Caco-2 (cell line): ENCODE measurements around the gene MYO1E. TPM values are rescaled to one million over a fixed set of nuclear protein-coding genes. Genes with fewer than 3 reads are reported as not detected.
"Not testable (repeated sequence)": the region's sequence is repeated elsewhere in the genome, so short reads cannot be mapped to it uniquely, and the experiment has no call there.

Experiments used
- BruUV-seq: library from RNA; stranded (reverse); fragments of 400-500 nt; replicated peaks from 2 replicates; lab custom pipeline; 2021; lab: Mats Ljungman, UMichigan
- CTCF ChIA-PET: fragments of 300-600 bp; sonication (Branson Sonifier 250); formaldehyde crosslinking; loops from one replicate; lab custom pipeline; 2022; ENCODE audit warnings: antibody characterized with exemption; lab: Charles Lee
- POLR2A ChIA-PET: fragments of 300-600 bp; sonication (Branson Sonifier 250); formaldehyde crosslinking; loops from one replicate; lab custom pipeline; 2022; ENCODE audit warnings: antibody characterized with exemption; lab: Charles Lee
- DNase-seq, 2 experiments: peaks; one replicate each; pipeline versions ENCODE4 v3.0.0 to v3.0.0-alpha.2; 2020 to 2022
- H3K27me3 ChIP-seq: replicated peaks from 2 replicates; pipeline ENCODE4 v1.6.0; 2011; ENCODE audit warnings: low read length; ENCODE audit not compliant: control insufficient read depth, insufficient read depth
- H3K36me3 ChIP-seq: 2 replicates; pipeline ENCODE4 v1.5.1; 2011; ENCODE audit warnings: low read length; ENCODE audit not compliant: control insufficient read depth, insufficient read depth
- H3K4me1 ChIP-seq: fragments of 250-450 bp; sonication (Bioruptor Pico); 2 replicates; pipeline ENCODE4 v1.5.1; 2020; ENCODE audit warnings: mild to moderate bottlenecking
- H3K4me3 ChIP-seq: 2 replicates; pipeline ENCODE4 v1.5.1; 2011; ENCODE audit warnings: low read depth, mild to moderate bottlenecking, control low read depth, low read length
- H3K9me3 ChIP-seq: fragments of 250-450 bp; sonication (Bioruptor Pico); 2 replicates; pipeline ENCODE4 v1.5.1; 2020; ENCODE audit warnings: mild to moderate bottlenecking, moderate library complexity
- H3K27ac Mint-ChIP-seq: one replicate; pipeline ENCODE4 v1.8.0; 2022; ENCODE audit warnings: mixed read lengths; ENCODE audit not compliant: unreplicated experiment
- H3K27me3 Mint-ChIP-seq: one replicate; pipeline ENCODE4 v1.8.0; 2022; ENCODE audit warnings: mixed read lengths; ENCODE audit not compliant: insufficient read depth, unreplicated experiment
- H3K36me3 Mint-ChIP-seq: one replicate; pipeline ENCODE4 v1.8.0; 2022; ENCODE audit warnings: mild to moderate bottlenecking, mixed read lengths; ENCODE audit not compliant: insufficient read depth, unreplicated experiment
- H3K4me1 Mint-ChIP-seq: one replicate; pipeline ENCODE4 v1.8.0; 2022; ENCODE audit warnings: low read depth, mixed read lengths; ENCODE audit not compliant: unreplicated experiment
- H3K4me3 Mint-ChIP-seq: one replicate; pipeline ENCODE4 v1.8.0; 2022; ENCODE audit warnings: mild to moderate bottlenecking, moderate library complexity, mixed read lengths; ENCODE audit not compliant: unreplicated experiment
- H3K9me3 Mint-ChIP-seq: one replicate; pipeline ENCODE4 v1.8.0; 2022; ENCODE audit warnings: mixed read lengths; ENCODE audit not compliant: unreplicated experiment
- intact Hi-C: fragments of 100-400 bp; cut with micrococcal nuclease; formaldehyde crosslinking; loops from one replicate; pipeline ENCODE4 v1.10.0; 2022; ENCODE audit not compliant: unreplicated experiment
- total RNA-seq: library from RNA; stranded (reverse); gene quantifications from 2 replicates; pipeline ENCODE4 v1.2.3, GENCODE V29; 2022
- TF ChIP-seq, protein P1 (sequence below), 2 experiments: fragments of 200-600 bp in 1 of 2; IDR thresholded peaks; 1 replicate in 1 of 2; 2 replicates in 1 of 2; pipeline versions ENCODE4 v1.5.1 to v1.8.0; 2011 to 2022; ENCODE audit warnings: antibody characterized with exemption in 1 of 2, control low read depth in 1 of 2, inconsistent platforms in 1 of 2, low read depth in 1 of 2, low read length in 1 of 2, mild to moderate bottlenecking in 1 of 2, moderate library complexity in 1 of 2; ENCODE audit not compliant: insufficient read depth in 1 of 2, severe bottlenecking in 1 of 2, unreplicated experiment in 1 of 2

Gene MYO1E
- total RNA-seq, 1 experiment from 2014 or later, result 187 TPM

DNA sequence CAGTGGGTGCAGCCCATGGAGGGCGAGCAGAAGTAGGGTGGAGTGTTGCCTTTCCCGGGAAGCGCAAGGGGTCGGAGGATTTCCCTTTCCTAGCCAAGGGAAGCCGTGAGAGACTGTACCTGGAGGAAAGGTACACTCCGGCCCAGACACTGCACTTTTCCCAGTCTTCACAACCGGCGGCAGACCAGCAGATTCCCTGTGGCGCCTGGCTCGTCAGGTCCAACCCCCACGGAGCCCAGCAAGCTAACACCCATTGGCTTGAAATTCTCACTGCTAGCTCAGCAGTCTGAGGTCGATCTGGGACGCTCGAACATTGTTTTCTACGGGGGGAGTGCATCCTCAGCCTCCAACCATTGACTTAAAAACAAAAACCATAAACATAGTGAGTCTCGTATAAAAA is 241.2 kb downstream of the MYO1E start:
- POLR2A ChIA-PET, result no interaction called here
- Histone ChIP-seq H3K4me3 (no peak overlapping the region), H3K4me1 (no peaks in the 10 kb centered on the region), H3K27me3 (no peaks in the 10 kb centered on the region), H3K9me3 (peaks cover 11% of the 10 kb centered on the region; the same call in 1 of the 2 replicates), H3K36me3 (peaks cover 3% of the 10 kb centered on the region; the same call in 1 of the 2 replicates)
- H3K4me1 Mint-ChIP-seq, result no peaks in the 10 kb centered on the region
- no peak overlapping the region for H3K4me3 Mint-ChIP-seq
- CTCF ChIA-PET, result no interaction called here
- intact Hi-C loops, result no loop called here
- TF ChIP-seq, protein P1, sequence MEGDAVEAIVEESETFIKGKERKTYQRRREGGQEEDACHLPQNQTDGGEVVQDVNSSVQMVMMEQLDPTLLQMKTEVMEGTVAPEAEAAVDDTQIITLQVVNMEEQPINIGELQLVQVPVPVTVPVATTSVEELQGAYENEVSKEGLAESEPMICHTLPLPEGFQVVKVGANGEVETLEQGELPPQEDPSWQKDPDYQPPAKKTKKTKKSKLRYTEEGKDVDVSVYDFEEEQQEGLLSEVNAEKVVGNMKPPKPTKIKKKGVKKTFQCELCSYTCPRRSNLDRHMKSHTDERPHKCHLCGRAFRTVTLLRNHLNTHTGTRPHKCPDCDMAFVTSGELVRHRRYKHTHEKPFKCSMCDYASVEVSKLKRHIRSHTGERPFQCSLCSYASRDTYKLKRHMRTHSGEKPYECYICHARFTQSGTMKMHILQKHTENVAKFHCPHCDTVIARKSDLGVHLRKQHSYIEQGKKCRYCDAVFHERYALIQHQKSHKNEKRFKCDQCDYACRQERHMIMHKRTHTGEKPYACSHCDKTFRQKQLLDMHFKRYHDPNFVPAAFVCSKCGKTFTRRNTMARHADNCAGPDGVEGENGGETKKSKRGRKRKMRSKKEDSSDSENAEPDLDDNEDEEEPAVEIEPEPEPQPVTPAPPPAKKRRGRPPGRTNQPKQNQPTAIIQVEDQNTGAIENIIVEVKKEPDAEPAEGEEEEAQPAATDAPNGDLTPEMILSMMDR (IDR thresholded peaks at IDR 0.05; ENCODE audit: insufficient read depth in 1 of 2, low read depth in 1 of 2, low read length in 1 of 2, severe bottlenecking in 1 of 2, unreplicated experiment in 1 of 2), result no peak
- no peak overlapping the region for H3K27ac Mint-ChIP-seq
- H3K9me3 Mint-ChIP-seq, result peaks cover 28% of the 10 kb centered on the region
- BruUV-seq, result no TSS peak
- no peak for DNase-seq
- no peaks in the 10 kb centered on the region for H3K27me3 Mint-ChIP-seq
- peaks cover 100% of the 10 kb centered on the region for H3K36me3 Mint-ChIP-seq

DNA sequence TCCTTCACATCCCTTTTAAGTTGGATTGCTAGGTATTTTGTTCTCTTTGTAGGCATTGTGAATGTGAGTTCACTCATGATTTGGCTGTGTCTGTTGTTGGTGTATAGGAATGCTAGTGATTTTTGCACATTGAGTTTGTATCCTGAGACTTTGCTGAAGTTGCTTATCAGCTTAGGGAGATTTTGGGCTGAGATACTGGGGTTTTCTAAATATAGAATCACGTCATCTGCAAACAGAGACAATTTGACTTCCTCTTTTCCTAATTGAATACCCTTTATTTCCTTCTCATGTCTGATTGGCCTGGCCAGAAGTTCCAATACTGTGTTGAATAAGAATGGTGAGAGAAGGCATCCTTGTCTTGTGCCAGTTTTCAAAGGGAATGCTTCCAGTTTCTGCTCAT is 245.4 kb downstream of the MYO1E start:
- H3K4me1 ChIP-seq, DNase-seq, CTCF ChIA-PET, H3K4me3 ChIP-seq, H3K4me3 Mint-ChIP-seq, H3K27me3 ChIP-seq, H3K27me3 Mint-ChIP-seq, intact Hi-C loops, H3K4me1 Mint-ChIP-seq, POLR2A ChIA-PET, H3K36me3 ChIP-seq, BruUV-seq: not testable (repeated sequence)
- H3K9me3 ChIP-seq, result peaks cover 11% of the 10 kb centered on the region; the same call in 1 of the 2 replicates
- H3K9me3 Mint-ChIP-seq, result peaks cover 28% of the 10 kb centered on the region
- H3K36me3 Mint-ChIP-seq, result peaks cover 100% of the 10 kb centered on the region
- H3K27ac Mint-ChIP-seq, result peak overlapping the region; percentile 50

DNA sequence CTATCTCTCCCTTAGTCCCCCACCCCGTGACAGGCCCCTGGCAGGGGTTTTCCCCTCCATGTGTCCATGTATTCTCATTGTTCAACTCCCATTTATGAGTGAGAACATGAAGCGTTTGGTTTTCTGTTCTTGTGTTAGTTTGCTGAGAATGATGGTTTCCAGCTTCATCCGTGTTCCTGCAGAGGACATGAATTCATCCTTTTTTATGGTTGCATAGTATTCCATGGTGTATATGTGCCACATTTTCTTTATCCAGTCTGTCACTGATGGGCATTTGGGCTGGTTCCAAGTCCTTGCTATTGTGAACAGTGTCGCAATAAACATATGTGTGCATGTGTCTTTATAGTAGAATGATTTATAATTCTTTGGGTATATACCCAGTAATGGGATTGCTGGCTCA is 247.0 kb downstream of the MYO1E start:
- CTCF ChIA-PET, H3K4me3 Mint-ChIP-seq, intact Hi-C loops, H3K36me3 ChIP-seq, H3K27ac Mint-ChIP-seq, H3K4me1 ChIP-seq, DNase-seq, POLR2A ChIA-PET, H3K4me3 ChIP-seq, H3K27me3 ChIP-seq, H3K27me3 Mint-ChIP-seq, BruUV-seq, H3K4me1 Mint-ChIP-seq: not testable (repeated sequence)
- H3K9me3 ChIP-seq, result peaks cover 11% of the 10 kb centered on the region; the same call in 1 of the 2 replicates
- peaks cover 99% of the 10 kb centered on the region for H3K36me3 Mint-ChIP-seq
- H3K9me3 Mint-ChIP-seq, result peaks cover 28% of the 10 kb centered on the region

DNA sequence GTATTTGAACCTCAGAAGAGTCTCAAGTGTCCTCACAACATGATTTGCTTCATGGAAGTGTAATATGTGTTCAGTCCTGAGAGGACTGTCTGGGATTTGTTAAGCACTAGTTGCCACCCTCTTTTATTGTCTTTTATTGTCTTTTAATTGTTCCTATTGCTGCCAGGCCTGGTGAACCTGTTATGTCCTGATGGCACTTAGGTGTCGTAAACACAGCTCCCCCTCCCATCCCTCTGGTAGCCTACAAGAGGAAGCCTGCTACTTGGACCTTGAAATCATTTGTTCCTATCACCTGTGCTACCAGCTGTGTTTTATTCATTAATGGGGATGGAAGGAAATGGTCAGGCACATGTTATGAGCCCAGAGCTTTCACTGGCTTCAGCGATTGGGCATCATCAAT is 248.4 kb downstream of the MYO1E start:
- Histone ChIP-seq H3K36me3 (no peaks in the 10 kb centered on the region), H3K4me3 (no peak overlapping the region), H3K9me3 (0 out of 2 replicates have a peak, but pooled peaks cover 6% of the 10 kb centered on the region), H3K27me3 (no peaks in the 10 kb centered on the region), H3K4me1 (no peaks in the 10 kb centered on the region)
- ChIA-PET CTCF (interaction anchor here (1.7 kb wide), 1 partner anchor 405 kb away, joined by 5 read pairs; no protein-coding TSS in a partner anchor), POLR2A (no interaction called here)
- intact Hi-C loops, result no loop called here
- TF ChIP-seq, protein P1 (IDR thresholded peaks at IDR 0.05; ENCODE audit: insufficient read depth in 1 of 2, low read depth in 1 of 2, low read length in 1 of 2, severe bottlenecking in 1 of 2, unreplicated experiment in 1 of 2), result no peak
- H3K27ac Mint-ChIP-seq, result no peak overlapping the region
- no peaks in the 10 kb centered on the region for H3K27me3 Mint-ChIP-seq
- peaks cover 14% of the 10 kb centered on the region for H3K9me3 Mint-ChIP-seq
- H3K4me3 Mint-ChIP-seq, result no peak overlapping the region
- H3K36me3 Mint-ChIP-seq, result peaks cover 98% of the 10 kb centered on the region
- DNase-seq, result no peak
- BruUV-seq, result no TSS peak
- H3K4me1 Mint-ChIP-seq, result no peaks in the 10 kb centered on the region
